Right cardiac atrium (tissue), 5 donors: ENCODE data around the gene CAPN2. TPM values are rescaled to one million over a fixed set of nuclear protein-coding genes. Genes with fewer than 3 reads are reported as not detected.

Source experiments
- ATAC-seq, 2 donors: fragments of 200-7000 bp; cut with Tn5 transposase; one replicate each; pipeline versions ENCODE4 v1.8.0 to v1.9.1; 2020; ENCODE audit warnings: moderate library complexity in 2 of 2, mild to moderate bottlenecking in 1 of 2
- DNase-seq, 3 donors: peaks; one replicate each; pipeline ENCODE4 v3.0.0-alpha.2; 2020
- H3K27ac ChIP-seq: one replicate; pipeline ENCODE4 v1.5.1; 2013; ENCODE audit warnings: mild to moderate bottlenecking, low read length, control low read depth, moderate library complexity
- H3K27me3 ChIP-seq: one replicate; pipeline ENCODE4 v1.6.1; 2013; ENCODE audit not compliant: control insufficient read depth, insufficient read depth
- H3K4me1 ChIP-seq: one replicate; pipeline ENCODE4 v1.6.1; 2013; ENCODE audit warnings: low read length; ENCODE audit not compliant: control insufficient read depth, insufficient read depth
- H3K4me3 ChIP-seq: one replicate; pipeline ENCODE4 v1.5.1; 2013; ENCODE audit warnings: low read length, control low read depth
- H3K9me3 ChIP-seq: one replicate; pipeline ENCODE4 v1.6.1; 2013; ENCODE audit warnings: low read length; ENCODE audit not compliant: control insufficient read depth
- WGBS: extraction: QIAGEN DNeasy Blood & Tissue Kit; methylation state at CpG from one replicate; pipeline ENCODE4 v1.1.7; 2013; 5-methylcytosine and 5-hydroxymethylcytosine counted together
- intact Hi-C, 4 donors: fragments of 100-400 bp; cut with DNase I; formaldehyde crosslinking; loops; one replicate each; pipeline versions ENCODE4 v1.11.0 to v1.14.0; 2022 to 2023
- polyA plus RNA-seq: library from polyadenylated mRNA; stranded (reverse); fragments of 200-250 nt; gene quantifications from one replicate; pipeline ENCODE4 v1.2.3, GENCODE V29; 2013
- total RNA-seq, 4 donors: library from RNA; stranded (reverse); fragmentation: NEBNext Ultra II Directional; extraction: Animal tissue kit (Norgen Biotek cat#: 25700); gene quantifications; one replicate each; pipeline ENCODE4 v1.2.1, GENCODE V29; 2021
- donor health status: healthy with polysubstance abuse.
- donor health status: DM: no; HTN: yes; CAD: no.
- donor health status: DM: no; HTN: no; CAD: no.
- donor health status: DM: no; HTN: yes; CAD: no; lungs with severe emphysema.
- donor health status: DM: yes; HTN: yes; CAD: no.

Gene CAPN2
- total and polyA plus RNA-seq, 5 donors: 52.7 to 91.6 (median 71.2) TPM

- peaks cover 11% of the 10 kb centered on the region for H3K4me1 ChIP-seq
- H3K27me3 ChIP-seq: no peaks in the 10 kb centered on the region
- DNase-seq (no peak), ATAC-seq (no peak)
- H3K9me3 ChIP-seq: no peaks in the 10 kb centered on the region
- WGBS: 95% methylated on average over 4 of the region's 4 CpGs
- no peak overlapping the region for H3K27ac ChIP-seq
- intact Hi-C loops: loop anchor here in 3 of 4 donors (5.0 kb wide), 2 partner anchors 33 to 48 kb away; partner anchors contain the start of gene CAPN2 (in 1 of the 3)
- H3K4me3 ChIP-seq: no peak overlapping the region
Observed at GRCh38 chr1:223745731-223746130, 33.4 kb downstream of the CAPN2 start.

GRCh38 chr1:223747838-223748335 is 35.5 kb downstream of the CAPN2 start:
- intact Hi-C loops: loop anchor here (2.0 to 5.0 kb wide), 3 partner anchors 35 to 51 kb away; partner anchors contain the start of gene CAPN2 (in 2 of the 4)
- H3K4me3 ChIP-seq: no peak overlapping the region
- WGBS: 17% methylated on average over 4 of the region's 4 CpGs

GRCh38 chr1:223748405-223748772 is 36.0 kb downstream of the CAPN2 start:
- ATAC-seq (peak; percentile 54 to 75), DNase-seq (peak in 1 of 3 donors; percentile 58)

More at GRCh38 chr1:223747838-223748335, 35.5 kb downstream of the CAPN2 start:
- DNase-seq (peak; percentile 54 to 84 (median 71)), ATAC-seq (peak; percentile 24 to 45)
- Histone ChIP-seq H3K4me1 (peaks cover 6% of the 10 kb centered on the region), H3K27ac (peak overlapping the region; percentile 19), H3K27me3 (no peaks in the 10 kb centered on the region), H3K9me3 (no peaks in the 10 kb centered on the region)

GRCh38 chr1:223748773-223749733 is 36.7 kb downstream of the CAPN2 start:
- no peaks in the 10 kb centered on the region for H3K9me3 ChIP-seq
- H3K4me3 ChIP-seq: peak overlapping the region; percentile 6
- peak; percentile 88 to 89 for ATAC-seq
- DNase-seq: peak; percentile 67 to 87 (median 87)
- intact Hi-C loops: loop anchor here (1.0 to 5.0 kb wide), 4 partner anchors 36 to 52 kb away; partner anchors contain the start of gene CAPN2 (in 3 of the 4)
- peak overlapping the region; percentile 43 for H3K27ac ChIP-seq
- peaks cover 4% of the 10 kb centered on the region for H3K4me1 ChIP-seq
- no peaks in the 10 kb centered on the region for H3K27me3 ChIP-seq
- WGBS: 6% methylated on average over 61 of the region's 61 CpGs

More at GRCh38 chr1:223748405-223748772, 36.0 kb downstream of the CAPN2 start:
- intact Hi-C loops: loop anchor here (2.0 to 5.0 kb wide), 3 partner anchors 36 to 51 kb away; partner anchors contain the start of gene CAPN2 (in 2 of the 4)
- Histone ChIP-seq H3K4me3 (peak overlapping the region; percentile 6), H3K4me1 (peaks cover 4% of the 10 kb centered on the region), H3K27me3 (no peaks in the 10 kb centered on the region), H3K27ac (peak overlapping the region; percentile 43), H3K9me3 (no peaks in the 10 kb centered on the region)
- WGBS: 29% methylated on average over 18 of the region's 18 CpGs

- intact Hi-C loops: no loop called here
- Histone ChIP-seq H3K27ac (no peak overlapping the region), H3K4me3 (no peak overlapping the region), H3K4me1 (peaks cover 4% of the 10 kb centered on the region), H3K27me3 (no peaks in the 10 kb centered on the region), H3K9me3 (no peaks in the 10 kb centered on the region)
- ATAC-seq (no peak), DNase-seq (no peak)
- 84% methylated on average over 13 of the region's 13 CpGs for WGBS
Observed at GRCh38 chr1:223750730-223751570, 38.6 kb downstream of the CAPN2 start.

GRCh38 chr1:223751696-223752095 is 39.4 kb downstream of the CAPN2 start:
- no peaks in the 10 kb centered on the region for H3K9me3 ChIP-seq
- no peaks in the 10 kb centered on the region for H3K27me3 ChIP-seq
- ATAC-seq (no peak), DNase-seq (no peak)
- no peak overlapping the region for H3K4me3 ChIP-seq
- intact Hi-C loops: no loop called here
- 94% methylated on average over 4 of the region's 4 CpGs for WGBS
- H3K4me1 ChIP-seq: peaks cover 4% of the 10 kb centered on the region
- H3K27ac ChIP-seq: no peak overlapping the region

- no peak overlapping the region for H3K4me3 ChIP-seq
- peaks cover 2% of the 10 kb centered on the region for H3K4me1 ChIP-seq
- H3K9me3 ChIP-seq: no peaks in the 10 kb centered on the region
- ATAC-seq: no peak
- H3K27me3 ChIP-seq: no peaks in the 10 kb centered on the region
- no peak overlapping the region for H3K27ac ChIP-seq
- WGBS: 79% methylated on average over 15 of the region's 15 CpGs
- DNase-seq: no peak
- intact Hi-C loops: no loop called here
Observed at GRCh38 chr1:223752721-223753515, 40.6 kb downstream of the CAPN2 start.

- no peaks in the 10 kb centered on the region for H3K4me1 ChIP-seq
- no peak overlapping the region for H3K27ac ChIP-seq
- WGBS: 84% methylated on average over 17 of the region's 17 CpGs
- no peaks in the 10 kb centered on the region for H3K27me3 ChIP-seq
- no peak for DNase-seq
- H3K9me3 ChIP-seq: no peaks in the 10 kb centered on the region
- no peak overlapping the region for H3K4me3 ChIP-seq
- intact Hi-C loops: no loop called here
- no peak for ATAC-seq
Observed at GRCh38 chr1:223754681-223755431, 42.5 kb downstream of the CAPN2 start.

- H3K9me3 ChIP-seq: no peaks in the 10 kb centered on the region
- no peaks in the 10 kb centered on the region for H3K27me3 ChIP-seq
- DNase-seq (no peak), ATAC-seq (no peak)
- intact Hi-C loops: no loop called here
- H3K4me3 ChIP-seq: no peak overlapping the region
- no peak overlapping the region for H3K27ac ChIP-seq
- H3K4me1 ChIP-seq: no peaks in the 10 kb centered on the region
- 87% methylated on average over 9 of the region's 9 CpGs for WGBS
Observed at GRCh38 chr1:223755432-223755792, 43.1 kb downstream of the CAPN2 start.
